ENCODE results near the gene PBX4.
A peak's percentile ranks its signal among the peaks of the same experiment; 100 is the strongest.

PBX4 gene

DNA sequence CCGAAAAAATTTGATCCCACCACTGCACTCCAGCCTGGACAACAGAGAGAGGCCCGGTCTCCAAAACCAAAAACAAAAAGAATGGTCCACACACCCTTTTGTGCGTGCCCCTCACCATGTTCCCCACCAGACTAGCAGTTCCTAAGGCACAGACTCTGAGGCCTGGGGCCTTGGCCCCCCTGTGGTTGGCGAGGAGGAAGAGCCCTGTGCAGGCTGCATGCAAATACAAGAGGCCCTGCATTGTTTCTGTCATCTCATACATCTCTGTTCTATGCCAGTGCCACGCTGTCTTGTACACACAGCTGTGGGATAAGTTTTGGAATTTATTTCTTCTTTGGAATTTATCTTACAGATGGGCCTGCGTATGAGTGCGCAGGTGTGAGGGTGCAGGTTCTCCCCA is 94.4 kb downstream of the PBX4 start:
- no peak overlapping the region for H3K4me3 ChIP-seq (ENCODE audit: low read depth, low read length)
- DNase-seq (ENCODE audit: low read depth), result no peak
- no peak for TF ChIP-seq POLR2A (IDR thresholded peaks at IDR 0.05; ENCODE audit: extremely low read depth, insufficient read length)
- TF ChIP-seq, protein P1, sequence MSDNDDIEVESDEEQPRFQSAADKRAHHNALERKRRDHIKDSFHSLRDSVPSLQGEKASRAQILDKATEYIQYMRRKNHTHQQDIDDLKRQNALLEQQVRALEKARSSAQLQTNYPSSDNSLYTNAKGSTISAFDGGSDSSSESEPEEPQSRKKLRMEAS (IDR thresholded peaks at IDR 0.05; ENCODE audit: low read depth, low read length), result no peak
- TF ChIP-seq MYC (IDR thresholded peaks at IDR 0.05; ENCODE audit: low read depth, low read length), result no peak
- TF ChIP-seq, protein P2, sequence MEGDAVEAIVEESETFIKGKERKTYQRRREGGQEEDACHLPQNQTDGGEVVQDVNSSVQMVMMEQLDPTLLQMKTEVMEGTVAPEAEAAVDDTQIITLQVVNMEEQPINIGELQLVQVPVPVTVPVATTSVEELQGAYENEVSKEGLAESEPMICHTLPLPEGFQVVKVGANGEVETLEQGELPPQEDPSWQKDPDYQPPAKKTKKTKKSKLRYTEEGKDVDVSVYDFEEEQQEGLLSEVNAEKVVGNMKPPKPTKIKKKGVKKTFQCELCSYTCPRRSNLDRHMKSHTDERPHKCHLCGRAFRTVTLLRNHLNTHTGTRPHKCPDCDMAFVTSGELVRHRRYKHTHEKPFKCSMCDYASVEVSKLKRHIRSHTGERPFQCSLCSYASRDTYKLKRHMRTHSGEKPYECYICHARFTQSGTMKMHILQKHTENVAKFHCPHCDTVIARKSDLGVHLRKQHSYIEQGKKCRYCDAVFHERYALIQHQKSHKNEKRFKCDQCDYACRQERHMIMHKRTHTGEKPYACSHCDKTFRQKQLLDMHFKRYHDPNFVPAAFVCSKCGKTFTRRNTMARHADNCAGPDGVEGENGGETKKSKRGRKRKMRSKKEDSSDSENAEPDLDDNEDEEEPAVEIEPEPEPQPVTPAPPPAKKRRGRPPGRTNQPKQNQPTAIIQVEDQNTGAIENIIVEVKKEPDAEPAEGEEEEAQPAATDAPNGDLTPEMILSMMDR (IDR thresholded peaks at IDR 0.05; ENCODE audit: low read depth, low read length), result no peak

- no peak overlapping the region for H3K4me3 ChIP-seq (ENCODE audit: low read depth, low read length)
- TF ChIP-seq, protein P2 (IDR thresholded peaks at IDR 0.05; ENCODE audit: low read depth, low read length), result no peak
- TF ChIP-seq POLR2A (IDR thresholded peaks at IDR 0.05; ENCODE audit: extremely low read depth, insufficient read length) (no peak), MYC (IDR thresholded peaks at IDR 0.05; ENCODE audit: low read depth, low read length) (no peak)
- no peak for DNase-seq (ENCODE audit: low read depth)
These were observed 95.3 kb downstream of the PBX4 start for GRCh38 chr19:19523177-19523576.

DNA sequence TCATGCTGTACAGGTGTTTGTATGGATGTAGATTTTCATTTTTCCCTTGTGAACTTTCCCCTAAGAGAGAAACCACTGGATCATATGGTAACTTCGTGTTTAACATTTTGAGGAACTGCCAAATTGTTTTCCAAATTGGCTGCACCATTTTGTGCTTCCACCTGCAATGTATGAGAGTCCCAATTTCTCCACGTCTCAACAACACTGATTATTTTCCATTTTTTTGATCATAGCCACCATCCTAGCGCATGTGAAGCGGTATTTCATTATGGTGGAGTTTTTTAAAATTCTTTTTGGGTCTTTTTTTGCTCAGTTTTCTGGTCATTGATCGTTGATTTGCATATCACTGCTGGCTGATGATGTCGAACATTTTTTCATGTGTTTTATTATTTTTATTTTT is 97.5 kb downstream of the PBX4 start:
- DNase-seq (ENCODE audit: low read depth), result no peak
- H3K4me3 ChIP-seq (ENCODE audit: low read depth, low read length), result no peak overlapping the region
- TF ChIP-seq, protein P1 (IDR thresholded peaks at IDR 0.05; ENCODE audit: low read depth, low read length), result no peak
- TF ChIP-seq MYC (IDR thresholded peaks at IDR 0.05; ENCODE audit: low read depth, low read length) (no peak), POLR2A (IDR thresholded peaks at IDR 0.05; ENCODE audit: extremely low read depth, insufficient read length) (no peak)
- TF ChIP-seq, protein P2 (IDR thresholded peaks at IDR 0.05; ENCODE audit: low read depth, low read length), result no peak

DNA sequence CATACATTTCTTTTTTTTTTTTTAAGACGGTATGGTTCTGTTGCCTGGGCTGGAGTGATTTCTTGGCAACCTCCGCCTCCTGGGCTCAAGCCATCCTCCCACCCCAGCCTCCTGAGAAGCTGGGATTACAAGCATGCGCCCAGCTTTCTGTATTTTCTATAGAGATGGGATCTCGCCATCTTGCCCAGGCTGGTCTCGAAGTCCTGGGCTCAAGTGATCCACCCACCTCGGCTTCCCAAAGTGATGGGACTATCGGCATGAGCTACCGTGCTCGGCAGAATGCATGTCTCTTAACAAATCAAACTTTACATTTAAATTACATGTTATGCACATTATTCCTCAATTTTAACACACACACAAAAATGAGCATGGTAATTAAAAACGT is 101.3 kb downstream of the PBX4 start:
- TF ChIP-seq MYC (IDR thresholded peaks at IDR 0.05; ENCODE audit: low read depth, low read length), result no peak
- TF ChIP-seq, protein P2 (IDR thresholded peaks at IDR 0.05; ENCODE audit: low read depth, low read length), result no peak
- peak overlapping the region; percentile 83 for H3K4me3 ChIP-seq (ENCODE audit: low read depth, low read length)
- no peak for DNase-seq (ENCODE audit: low read depth)

- DNase-seq (ENCODE audit: low read depth), result peak; percentile 95
- H3K4me3 ChIP-seq (ENCODE audit: low read depth, low read length), result peak within 1 kb of the TSS; percentile 83
- TF ChIP-seq POLR2A (IDR thresholded peaks at IDR 0.05; ENCODE audit: extremely low read depth, insufficient read length) (peak; percentile 92), MYC (IDR thresholded peaks at IDR 0.05; ENCODE audit: low read depth, low read length) (peak; percentile 83)
- TF ChIP-seq, protein P1 (IDR thresholded peaks at IDR 0.05; ENCODE audit: low read depth, low read length), result peak; percentile 58
- TF ChIP-seq, protein P2 (IDR thresholded peaks at IDR 0.05; ENCODE audit: low read depth, low read length), result no peak
These were observed 102.6 kb downstream of the PBX4 start, which contains the start of gene NDUFA13 for GRCh38 chr19:19515642-19516519. NDUFA13 (plus strand) TSS chr19:19516225; CDS start chr19:19516239, 14 bp downstream.

All from NB4 (cell line).